NB4 (cell line): ENCODE measurements around the gene UXS1.

Experiments used
- CTCF ChIP-seq: IDR thresholded peaks from one replicate; pipeline ENCODE4 v1.5.1; 2012; ENCODE audit warnings: low read depth, low read length
- POLR2A ChIP-seq: IDR thresholded peaks from 2 replicates; pipeline ENCODE4 v1.6.1; 2011; ENCODE audit warnings: mild to moderate bottlenecking; ENCODE audit not compliant: insufficient read length; ENCODE audit errors: extremely low read depth

- TF ChIP-seq CTCF, result no peak
- TF ChIP-seq POLR2A, result no peak
These were observed 29.2 kb upstream of the UXS1 start for GRCh38 chr2:106223347-106223746.
